ENCODE results near the gene EEF1A2.

The EEF1A2 gene

GRCh38 chr20:63464289-63464635, 34.6 kb downstream of the EEF1A2 start:
- no peak for ATAC-seq
- TF ChIP-seq PPARA (CRISPR knock-in tag; IDR thresholded peaks at IDR 0.05; ENCODE audit: borderline replicate concordance) (no peak), PATZ1 (CRISPR knock-in tag; IDR thresholded peaks at IDR 0.05; ENCODE audit: borderline replicate concordance) (no peak), ZNF8 (CRISPR knock-in tag; IDR thresholded peaks at IDR 0.05) (no peak), ISL1 (CRISPR knock-in tag; IDR thresholded peaks at IDR 0.05) (no peak), RARB (CRISPR knock-in tag; IDR thresholded peaks at IDR 0.05) (no peak), SNAI2 (CRISPR knock-in tag; IDR thresholded peaks at IDR 0.05) (no peak), ARNTL (CRISPR knock-in tag; IDR thresholded peaks at IDR 0.05; ENCODE audit: borderline replicate concordance, low read depth) (no peak), POU6F1 (CRISPR knock-in tag; IDR thresholded peaks at IDR 0.05; ENCODE audit: borderline replicate concordance, low read depth) (no peak), ZFP3 (CRISPR knock-in tag; IDR thresholded peaks at IDR 0.05) (no peak), ZNF565 (CRISPR knock-in tag; conservative IDR thresholded peaks at IDR 0.05; ENCODE audit: low read depth) (no peak)

GRCh38 chr20:63463400-63464288, 35.2 kb downstream of the EEF1A2 start:
- ATAC-seq: peak; percentile 24; the same call in 2 of the 3 replicates
- TF ChIP-seq PPARA (CRISPR knock-in tag; IDR thresholded peaks at IDR 0.05; ENCODE audit: borderline replicate concordance) (no peak), SNAI2 (CRISPR knock-in tag; IDR thresholded peaks at IDR 0.05) (no peak), ZFP30 (CRISPR knock-in tag; IDR thresholded peaks at IDR 0.05) (no peak), CSRNP3 (CRISPR knock-in tag; IDR thresholded peaks at IDR 0.05) (no peak), ESRRG (CRISPR knock-in tag; IDR thresholded peaks at IDR 0.05) (no peak), ZNF70 (CRISPR knock-in tag; IDR thresholded peaks at IDR 0.05) (no peak), RARB (CRISPR knock-in tag; IDR thresholded peaks at IDR 0.05) (no peak), GLIS3 (CRISPR knock-in tag; IDR thresholded peaks at IDR 0.05) (no peak), ISL1 (CRISPR knock-in tag; IDR thresholded peaks at IDR 0.05) (no peak), ZNF8 (CRISPR knock-in tag; IDR thresholded peaks at IDR 0.05) (no peak), ZC3H10 (CRISPR knock-in tag; IDR thresholded peaks at IDR 0.05) (no peak), TSHZ2 (CRISPR knock-in tag; IDR thresholded peaks at IDR 0.05) (no peak), ARNTL (CRISPR knock-in tag; IDR thresholded peaks at IDR 0.05; ENCODE audit: borderline replicate concordance, low read depth) (no peak), ZNF565 (CRISPR knock-in tag; conservative IDR thresholded peaks at IDR 0.05; ENCODE audit: low read depth) (no peak), POU6F1 (CRISPR knock-in tag; IDR thresholded peaks at IDR 0.05; ENCODE audit: borderline replicate concordance, low read depth) (no peak), CSDC2 (CRISPR knock-in tag; IDR thresholded peaks at IDR 0.05) (no peak), CREB5 (CRISPR knock-in tag; IDR thresholded peaks at IDR 0.05; ENCODE audit: low read depth) (no peak)

Measured in SK-N-SH treated with all-trans-retinoic acid at 6 μM for 48 hours (cell line).